ENCODE data around the gene CAPN14. TPM values are rescaled to one million over a fixed set of nuclear protein-coding genes. Genes with fewer than 3 reads are reported as not detected.
A peak's percentile ranks its signal among the peaks of the same experiment; 100 is the strongest.

Gene CAPN14
- total RNA-seq, 1 donor from 2014 or later: 0.16 TPM

DNA sequence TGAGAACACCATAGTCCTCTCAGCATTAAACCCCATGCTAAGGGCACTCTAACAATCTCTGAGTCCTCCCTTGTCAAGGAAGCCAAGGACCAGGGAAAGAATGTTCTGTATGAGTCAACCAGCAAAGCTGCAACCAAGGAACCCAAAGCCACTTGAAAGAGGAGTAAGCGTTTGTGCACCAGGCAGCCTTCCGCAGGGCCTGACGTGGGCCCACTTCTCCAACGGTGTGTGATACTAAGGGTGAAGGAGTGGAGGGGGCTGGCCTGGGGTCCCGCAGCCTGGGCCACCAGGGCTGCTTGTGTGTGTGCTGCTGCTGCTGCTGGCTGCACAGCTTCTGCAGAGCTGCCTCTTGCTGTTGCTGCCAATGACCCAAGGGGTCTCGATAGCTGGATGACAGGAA, 49.0 kb downstream of the CAPN14 start:
- intact Hi-C loops (cut with DNase I): no loop called here
- no peak for DNase-seq (ENCODE audit: low spot score)

DNA sequence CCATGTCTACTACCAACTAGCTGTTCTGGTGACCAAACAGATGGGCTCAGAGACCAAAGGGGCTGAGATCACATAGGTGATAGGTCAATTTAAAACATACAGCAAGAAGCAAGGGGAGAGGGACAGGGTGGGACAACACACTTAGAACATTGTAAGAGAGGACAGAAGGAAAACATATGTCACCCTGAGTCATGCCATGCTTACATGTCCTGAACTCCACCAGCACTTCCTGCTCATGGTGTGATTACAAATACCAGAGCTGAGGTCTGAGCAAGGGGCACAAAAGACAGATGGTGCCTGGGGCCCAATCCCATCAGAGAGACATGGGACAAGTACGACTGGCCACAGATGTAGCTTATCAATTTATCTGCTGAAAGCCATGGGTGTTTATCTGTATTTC, 50.4 kb downstream of the CAPN14 start:
- intact Hi-C loops (cut with DNase I): no loop called here

DNA sequence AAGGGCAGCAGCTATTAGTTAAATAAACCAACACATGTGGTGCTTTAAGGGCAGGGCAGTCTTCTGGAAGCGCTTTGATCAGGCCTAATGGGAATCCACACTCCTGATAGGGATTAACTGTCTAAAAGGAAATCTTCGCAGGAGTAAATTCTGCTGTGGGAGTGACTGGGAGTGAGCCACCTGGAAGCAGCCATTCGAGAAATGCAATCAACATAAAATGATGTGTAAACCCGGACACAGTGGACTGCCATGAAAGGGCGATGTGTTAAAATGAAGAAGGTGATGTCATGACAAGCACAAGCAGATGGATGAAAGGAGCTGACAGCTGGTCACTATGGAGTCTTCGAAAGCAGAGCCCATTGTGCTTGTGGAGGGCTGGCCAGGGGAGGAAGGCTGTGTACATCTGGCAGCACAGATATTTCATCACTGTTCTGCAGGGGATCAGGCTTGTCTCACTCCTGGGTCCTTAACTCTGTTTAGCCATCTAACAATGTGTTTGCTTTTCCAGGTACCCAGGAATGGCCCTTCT, 54.2 kb downstream of the CAPN14 start:
- DNase-seq (ENCODE audit: low spot score): no peak
- intact Hi-C loops (cut with DNase I): no loop called here

More for the DNA sequence above, 50.4 kb downstream of the CAPN14 start:
- no peak for DNase-seq (ENCODE audit: low spot score)

DNA sequence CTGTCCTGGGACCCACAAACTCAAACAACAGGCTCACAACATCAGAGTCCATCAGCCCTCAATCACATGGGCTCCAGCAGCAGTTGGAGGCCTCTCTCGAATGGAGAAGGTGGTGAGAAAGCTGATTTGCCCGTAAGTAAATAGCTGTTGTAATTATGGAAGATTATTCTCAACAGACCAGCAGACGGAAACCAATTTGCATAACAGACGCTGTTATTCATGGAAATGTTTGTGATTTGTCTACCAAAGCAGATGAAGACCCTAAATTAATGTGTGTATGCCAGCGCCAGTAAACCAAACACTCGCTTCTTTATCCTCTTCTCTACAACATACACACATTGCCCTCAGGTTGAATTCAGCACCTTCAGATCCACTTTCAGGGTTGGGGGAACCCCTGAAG, 55.7 kb downstream of the CAPN14 start:
- DNase-seq (ENCODE audit: low spot score): no peak
- intact Hi-C loops (cut with DNase I): no loop called here

DNA sequence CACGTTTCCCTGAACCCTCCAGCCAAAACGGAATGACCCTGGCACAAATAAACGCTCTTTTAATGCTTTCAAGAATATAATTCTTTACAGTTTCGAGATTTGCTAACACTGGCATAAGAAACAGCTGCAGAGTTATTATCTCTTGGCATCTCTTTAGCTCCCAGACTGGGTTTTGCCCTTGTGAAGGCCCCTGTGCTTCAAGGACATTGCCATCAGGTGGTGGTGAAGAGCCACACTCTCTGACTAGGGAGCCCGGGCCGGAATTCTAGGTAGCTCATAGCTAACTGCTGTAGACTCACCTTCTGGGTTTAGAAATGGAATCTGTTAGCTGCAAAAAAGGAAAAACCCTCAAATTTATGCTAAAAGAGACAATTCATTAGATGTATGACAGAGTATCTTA, 65.8 kb downstream of the CAPN14 start:
- no peak for DNase-seq (ENCODE audit: low spot score)
- intact Hi-C loops (cut with DNase I): no loop called here

DNA sequence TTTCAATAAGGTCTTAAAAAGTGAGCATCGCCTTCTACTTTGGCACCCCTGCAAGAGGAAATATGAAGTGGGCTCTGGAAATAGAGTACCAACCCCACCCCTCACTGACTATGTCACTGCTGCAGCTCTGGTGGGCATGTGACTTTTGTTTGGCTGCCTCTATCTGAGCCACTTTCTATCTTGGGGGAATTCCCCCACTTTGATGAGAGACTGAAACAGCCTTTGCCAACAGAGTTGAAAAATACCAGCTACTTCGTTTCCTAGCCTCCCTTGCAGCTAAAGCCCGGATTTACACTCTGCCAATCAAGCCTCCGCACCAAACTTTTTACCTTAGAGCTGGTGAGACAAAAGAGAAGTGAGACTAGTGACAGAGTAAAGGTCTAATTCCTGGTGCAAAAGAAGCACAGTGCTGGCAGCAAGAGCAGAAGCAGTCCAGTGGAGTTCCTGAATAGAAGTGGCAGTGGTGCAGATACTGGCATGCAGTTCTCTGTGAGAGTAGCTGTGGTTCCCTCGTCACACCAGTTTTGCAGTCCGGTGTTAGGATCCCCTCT, 67.1 kb downstream of the CAPN14 start:
- DNase-seq (ENCODE audit: low spot score): no peak
- intact Hi-C loops (cut with DNase I): no loop called here

DNA sequence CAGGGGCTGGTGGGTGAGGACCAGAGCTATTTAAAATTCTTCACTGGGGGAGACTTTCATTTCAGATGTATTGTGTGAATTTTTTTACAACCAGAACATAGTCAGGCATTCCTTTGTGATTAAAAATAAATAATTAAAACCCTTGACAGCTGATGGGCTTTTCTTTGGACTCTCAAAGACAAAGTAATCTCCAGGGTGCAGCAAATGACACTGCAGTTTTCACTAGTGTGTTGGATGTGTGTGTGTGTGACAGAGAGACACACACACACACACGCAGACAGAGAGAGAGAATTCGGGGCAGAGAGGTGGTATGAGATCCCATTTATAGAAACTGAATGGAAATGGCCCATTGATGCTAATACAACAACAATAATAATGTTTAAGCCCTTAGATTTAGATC, 68.8 kb downstream of the CAPN14 start:
- intact Hi-C loops (cut with DNase I): no loop called here
- no peak for DNase-seq (ENCODE audit: low spot score)

DNA sequence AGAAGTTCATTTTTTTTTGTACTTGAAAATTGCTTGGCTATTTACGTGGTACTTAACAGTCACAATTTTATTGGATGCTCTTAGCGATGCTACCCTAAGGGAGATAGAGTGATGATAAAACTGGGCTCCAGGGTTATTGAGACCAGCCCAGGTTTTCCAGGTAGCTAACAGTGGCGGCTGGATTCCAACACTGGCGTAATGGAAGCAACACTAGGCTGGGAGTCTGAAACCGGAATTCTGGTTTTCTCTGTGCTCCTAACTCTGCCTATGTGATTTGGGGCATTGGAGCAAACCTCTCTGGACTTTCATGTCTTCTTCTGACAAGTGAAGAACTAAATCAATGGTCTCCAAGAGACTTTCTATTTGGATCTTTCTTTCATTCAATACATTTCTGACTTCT, 69.7 kb downstream of the CAPN14 start:
- intact Hi-C loops (cut with DNase I): no loop called here
- DNase-seq (ENCODE audit: low spot score): no peak

DNA sequence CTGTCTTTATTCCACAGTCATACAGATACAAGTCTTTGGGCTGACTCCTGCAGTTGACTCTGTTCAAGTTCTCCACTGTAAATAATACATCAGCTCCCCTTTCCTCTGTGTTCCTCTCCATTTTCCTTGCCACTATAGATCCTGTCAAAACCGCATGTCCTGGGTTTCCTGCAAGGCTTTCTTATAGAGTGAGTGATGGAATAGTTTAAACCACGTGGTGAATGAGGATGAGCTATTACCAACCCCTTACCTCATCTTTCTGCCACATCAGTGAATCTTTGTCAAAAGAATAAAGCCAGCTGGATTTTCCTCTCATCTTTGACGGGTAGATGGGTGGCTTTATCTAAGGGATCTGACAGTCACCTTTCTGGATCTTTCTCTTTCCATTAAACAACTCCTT, 75.2 kb downstream of the CAPN14 start:
- no peak for DNase-seq (ENCODE audit: low spot score)
- intact Hi-C loops (cut with DNase I): no loop called here

DNA sequence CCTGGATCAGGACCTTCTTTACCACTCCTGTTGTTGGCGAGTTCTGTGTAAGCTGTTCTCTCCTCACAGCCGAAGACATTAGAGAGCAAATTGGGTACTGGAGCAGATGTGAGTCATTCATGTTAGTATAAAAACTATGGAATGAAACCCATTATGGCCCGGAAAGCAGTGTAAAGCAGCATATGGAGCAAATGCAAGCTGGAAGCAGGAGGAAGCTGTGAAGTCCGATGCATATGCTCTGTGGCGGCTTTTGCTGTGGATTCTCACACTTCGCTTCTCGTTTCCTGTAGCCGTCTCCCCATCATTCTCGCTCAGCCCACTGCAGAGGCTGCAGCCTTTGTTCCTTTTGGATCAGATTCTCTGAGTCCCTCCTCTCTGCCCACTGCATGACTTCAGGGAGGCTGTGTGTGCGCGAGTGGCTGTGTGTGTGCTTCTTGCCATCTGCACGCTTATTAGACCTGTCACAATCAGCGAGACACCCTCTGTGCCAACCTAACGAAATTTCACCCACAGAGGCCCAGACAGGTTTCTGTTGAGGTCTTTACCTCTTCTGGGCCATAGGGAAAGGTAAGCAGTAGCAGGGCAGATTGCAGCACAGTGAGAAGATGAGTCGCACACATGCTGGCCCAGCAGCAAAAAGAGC, 75.8 kb downstream of the CAPN14 start:
- DNase-seq (ENCODE audit: low spot score): no peak
- intact Hi-C loops (cut with DNase I): no loop called here

DNA sequence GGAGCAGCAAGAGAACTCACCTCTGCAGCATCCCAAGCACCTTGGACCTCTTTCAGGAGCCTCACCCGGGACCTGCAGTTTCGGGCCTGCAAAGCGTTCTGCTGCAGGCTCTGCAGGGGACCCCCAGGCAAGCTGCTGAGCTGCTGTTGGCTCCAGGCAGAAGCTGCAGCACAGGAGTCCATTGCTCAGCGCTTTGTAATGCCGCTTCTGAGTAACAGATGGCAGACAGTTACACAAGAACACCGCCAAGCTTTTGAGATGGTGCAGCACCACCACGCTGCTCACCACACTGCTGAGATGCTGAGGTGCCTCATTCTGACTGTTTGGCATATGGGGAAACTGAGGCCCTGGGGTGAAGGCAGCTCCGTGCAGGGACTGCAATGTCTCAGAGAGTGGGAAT, 77.2 kb downstream of the CAPN14 start:
- no peak for DNase-seq (ENCODE audit: low spot score)
- intact Hi-C loops (cut with DNase I): no loop called here

DNA sequence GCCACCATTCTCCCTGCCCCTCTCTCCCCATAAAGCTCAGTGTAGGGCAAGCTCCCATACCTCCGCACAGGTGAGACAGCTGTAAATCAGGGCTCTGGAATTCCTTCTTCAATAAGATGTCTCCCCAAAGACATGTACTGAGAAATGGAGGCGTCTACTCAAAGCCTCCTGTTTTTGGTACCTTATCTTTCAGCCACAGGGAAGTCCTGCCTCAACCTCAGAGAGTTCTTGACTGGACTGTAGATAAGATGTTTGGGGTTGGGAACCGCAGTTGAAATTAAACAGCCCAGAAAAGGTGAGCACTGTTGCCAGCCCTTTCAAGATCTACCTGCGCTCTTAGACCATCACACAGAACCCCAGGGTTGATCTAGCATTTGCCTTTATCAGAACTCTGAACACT, 77.6 kb downstream of the CAPN14 start:
- no peak for DNase-seq (ENCODE audit: low spot score)
- intact Hi-C loops (cut with DNase I): loop anchor here (10.0 kb wide), 1 partner anchor 155 kb away; no protein-coding TSS in a partner anchor

DNA sequence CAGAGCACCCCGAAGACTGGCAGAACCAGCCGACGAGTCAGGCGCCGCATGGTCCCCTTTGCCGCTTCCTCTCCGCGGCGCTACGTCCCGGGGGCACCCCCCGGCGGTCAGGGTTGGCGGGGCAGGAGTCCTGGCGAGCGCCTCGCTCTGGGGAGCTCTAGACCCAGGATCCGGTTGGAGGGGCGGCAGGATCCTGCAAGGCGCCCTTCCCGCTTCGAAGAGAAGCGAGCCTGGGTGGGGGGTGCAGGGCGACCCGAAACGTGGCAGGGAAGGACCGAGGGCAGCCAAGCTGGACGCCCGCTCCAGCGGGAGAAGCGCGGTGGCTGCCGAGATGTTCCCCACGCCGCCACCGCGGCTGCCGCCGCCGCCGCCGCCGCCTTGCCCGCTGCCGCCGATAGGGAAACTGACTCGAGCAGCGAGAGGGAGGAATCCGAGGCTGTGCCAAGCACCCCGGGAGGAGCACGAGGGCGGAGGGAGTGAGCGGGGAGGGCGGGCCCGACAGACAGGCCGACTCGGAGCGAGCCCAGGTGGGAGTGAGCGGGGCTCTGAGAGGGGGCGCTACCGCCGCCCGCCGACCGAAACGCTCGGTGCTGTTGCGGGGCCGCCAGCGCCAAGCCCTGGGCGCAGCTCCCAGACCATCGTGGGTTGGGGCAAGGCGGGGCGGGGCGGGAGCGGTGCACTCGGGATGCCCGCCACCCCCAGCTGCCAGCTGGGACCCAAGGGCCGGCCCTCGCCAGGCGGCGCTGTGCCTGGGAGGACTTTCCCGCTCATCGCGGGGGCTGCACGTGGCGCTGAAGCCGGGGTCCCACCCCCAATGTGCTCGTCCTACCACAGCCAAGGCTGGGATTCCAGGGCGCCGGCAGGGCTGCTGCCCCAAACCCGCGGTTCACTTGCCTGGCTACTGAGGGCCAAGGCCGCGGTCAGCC, 79.0 kb downstream of the CAPN14 start, which contains the start of gene GALNT14:
Gene GALNT14 (minus strand): TSS at position 404 of the 926 bp plus-strand sequence. CDS start 354 bp downstream, at position 50.
- peak; percentile 87 for DNase-seq (ENCODE audit: low spot score)

DNA sequence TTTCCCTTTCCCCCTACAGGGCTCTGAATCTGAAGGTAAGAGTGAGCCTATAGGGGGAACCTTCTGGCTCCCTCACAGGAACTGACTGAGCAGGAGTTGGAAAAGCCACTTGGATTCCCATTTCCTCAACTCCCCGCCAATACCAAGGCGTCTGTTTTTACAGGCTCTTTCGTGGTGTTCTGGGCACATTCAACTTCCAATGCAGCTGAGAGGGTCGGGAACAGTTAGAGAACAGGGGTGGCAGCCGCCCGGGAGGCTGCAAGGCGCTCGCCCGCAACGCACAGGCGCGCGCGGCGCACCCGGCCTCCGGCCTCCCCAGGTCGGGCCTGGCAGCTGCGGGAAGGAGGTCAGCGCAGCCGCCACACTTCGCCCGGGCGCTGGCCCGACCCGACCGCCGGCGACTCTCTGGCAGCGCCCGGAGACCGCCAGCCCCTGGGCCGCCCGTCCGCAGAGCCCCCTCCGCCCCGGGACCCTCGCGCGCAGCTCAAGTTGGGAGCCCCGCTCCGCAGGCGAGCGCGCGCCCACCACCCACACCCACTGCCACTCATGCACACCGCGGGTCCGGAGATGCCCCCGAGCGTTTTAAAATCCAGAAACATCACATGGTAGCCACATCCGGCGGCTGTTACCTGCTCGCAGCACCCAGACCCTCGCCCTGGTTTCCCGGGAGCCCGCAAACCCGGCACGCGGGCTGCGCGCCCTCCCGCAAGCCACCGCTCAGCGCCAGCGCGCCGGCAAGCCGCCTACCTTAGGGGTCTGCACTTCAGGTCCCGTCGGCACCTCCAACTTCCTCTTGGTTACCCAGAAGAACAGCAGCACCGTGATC, 79.9 kb downstream of the CAPN14 start:
- DNase-seq (ENCODE audit: low spot score): no peak
- intact Hi-C loops (cut with DNase I): loop anchor here (10.0 kb wide), 1 partner anchor 153 kb away; no protein-coding TSS in a partner anchor

More for the DNA sequence above, 79.0 kb downstream of the CAPN14 start, which contains the start of gene GALNT14:
- intact Hi-C loops (cut with DNase I): loop anchor here (10.0 kb wide), 1 partner anchor 153 kb away; no protein-coding TSS in a partner anchor

DNA sequence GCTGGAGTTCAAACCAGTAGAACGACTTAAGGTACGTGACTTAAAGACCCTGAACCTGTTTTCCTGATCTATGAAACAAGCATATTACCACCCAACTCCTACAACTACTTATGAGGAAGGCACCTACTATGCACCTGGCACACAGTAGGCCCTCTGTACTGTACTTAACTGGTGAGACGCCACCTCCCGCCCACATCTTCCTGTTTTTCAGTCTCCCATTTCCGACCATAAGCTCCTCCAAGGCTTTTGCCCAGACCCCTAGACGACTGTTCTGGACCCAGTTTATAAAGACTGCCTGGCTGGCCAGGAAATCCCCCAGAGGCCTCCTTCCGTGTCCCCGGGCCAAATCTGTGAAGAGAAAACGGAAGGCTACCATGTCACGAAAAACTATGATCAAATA, 80.6 kb downstream of the CAPN14 start:
- intact Hi-C loops (cut with DNase I): loop anchor here (10.0 kb wide), 1 partner anchor 152 kb away; no protein-coding TSS in a partner anchor
- DNase-seq (ENCODE audit: low spot score): no peak

DNA sequence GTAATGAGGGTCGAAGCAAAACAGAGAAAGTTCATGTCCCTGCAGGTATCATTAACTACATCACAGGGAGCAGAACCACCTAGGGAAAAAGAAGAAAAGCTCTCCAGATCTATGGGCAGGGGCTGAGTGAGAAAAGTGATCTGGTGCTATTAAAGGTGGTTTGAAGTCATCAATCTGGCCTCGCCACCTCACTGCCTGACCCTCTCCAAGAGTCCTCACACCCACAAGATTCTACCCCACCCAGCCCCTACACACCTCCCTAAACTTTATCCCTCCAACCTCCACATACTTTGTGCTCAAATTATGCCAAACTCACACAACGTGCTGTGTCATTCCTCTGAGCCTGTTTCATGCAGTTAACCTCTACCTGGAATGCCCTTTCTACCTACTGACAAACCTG, 81.3 kb downstream of the CAPN14 start:
- intact Hi-C loops (cut with DNase I): loop anchor here (10.0 kb wide), 1 partner anchor 151 kb away; no protein-coding TSS in a partner anchor
- DNase-seq (ENCODE audit: low spot score): no peak

DNA sequence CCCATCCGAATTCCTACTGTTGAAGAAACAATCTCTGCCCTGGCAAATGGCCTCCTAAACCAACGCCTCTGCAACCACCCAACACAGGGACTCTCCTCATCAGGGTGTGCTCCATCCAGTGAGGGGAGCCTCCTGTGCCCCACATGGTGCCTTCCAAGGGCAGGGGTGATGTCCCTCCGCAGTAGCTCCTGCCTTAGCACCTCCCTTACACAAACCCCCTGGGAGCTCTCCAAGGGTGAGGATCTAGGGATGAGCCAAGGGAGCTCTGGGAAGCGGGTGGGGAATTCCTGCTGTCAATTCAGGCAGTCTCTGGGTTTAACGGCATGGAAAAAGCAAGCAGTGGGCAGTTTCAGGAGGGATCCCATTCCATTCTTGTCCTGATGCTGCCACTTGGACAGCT, 82.8 kb downstream of the CAPN14 start:
- DNase-seq (ENCODE audit: low spot score): no peak
- intact Hi-C loops (cut with DNase I): loop anchor here (10.0 kb wide), 1 partner anchor 150 kb away; no protein-coding TSS in a partner anchor

DNA sequence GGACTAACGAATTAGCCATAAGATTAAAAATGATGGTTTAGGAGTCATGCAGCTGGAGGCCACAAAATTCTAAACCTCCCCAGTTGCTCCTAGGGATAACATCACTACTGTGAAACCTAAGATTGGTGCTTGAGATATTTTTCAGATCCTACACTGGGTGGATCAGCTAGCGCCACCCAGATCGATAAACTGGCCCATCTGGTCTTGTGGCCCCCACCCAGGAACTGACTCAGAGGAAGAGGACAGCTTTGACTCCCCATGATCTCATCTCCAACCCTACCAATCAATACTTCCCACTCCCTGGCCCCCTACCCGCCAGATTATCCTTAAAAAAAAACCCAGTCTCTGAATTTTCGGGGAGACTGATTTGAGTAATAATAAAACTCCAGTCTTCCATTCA, 84.5 kb downstream of the CAPN14 start:
- no peak for DNase-seq (ENCODE audit: low spot score)
- intact Hi-C loops (cut with DNase I): loop anchor here (10.0 kb wide), 1 partner anchor 148 kb away; no protein-coding TSS in a partner anchor

DNA sequence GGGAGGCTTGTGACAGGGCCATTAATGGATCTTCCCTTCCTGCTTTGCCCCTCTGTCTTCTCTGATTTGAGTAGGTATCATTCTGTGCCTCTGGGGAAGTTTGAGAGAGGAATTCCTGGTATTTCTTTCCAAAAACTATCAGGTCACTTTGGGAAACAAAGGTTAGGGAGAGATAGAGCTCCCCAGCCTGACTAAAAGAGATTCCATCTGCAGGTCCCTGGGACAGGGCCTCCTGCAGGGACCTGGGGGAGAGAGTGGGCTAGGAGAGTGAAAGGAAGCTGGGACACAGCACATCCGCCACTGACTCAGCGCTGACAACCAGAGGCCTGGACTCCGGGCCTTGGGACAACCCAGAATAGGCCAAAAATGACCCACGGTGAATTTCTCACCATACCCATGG, 85.4 kb downstream of the CAPN14 start:
- no peak for DNase-seq (ENCODE audit: low spot score)
- intact Hi-C loops (cut with DNase I): loop anchor here (10.0 kb wide), 1 partner anchor 147 kb away; no protein-coding TSS in a partner anchor
